ENCODE data around the gene SAPCD2. TPM values are rescaled to one million over a fixed set of nuclear protein-coding genes. Genes with fewer than 3 reads are reported as not detected.
"Not testable (repeated sequence)": the region's sequence is repeated elsewhere in the genome, so short reads cannot be mapped to it uniquely, and the experiment has no call there.

The SAPCD2 gene, protein sequence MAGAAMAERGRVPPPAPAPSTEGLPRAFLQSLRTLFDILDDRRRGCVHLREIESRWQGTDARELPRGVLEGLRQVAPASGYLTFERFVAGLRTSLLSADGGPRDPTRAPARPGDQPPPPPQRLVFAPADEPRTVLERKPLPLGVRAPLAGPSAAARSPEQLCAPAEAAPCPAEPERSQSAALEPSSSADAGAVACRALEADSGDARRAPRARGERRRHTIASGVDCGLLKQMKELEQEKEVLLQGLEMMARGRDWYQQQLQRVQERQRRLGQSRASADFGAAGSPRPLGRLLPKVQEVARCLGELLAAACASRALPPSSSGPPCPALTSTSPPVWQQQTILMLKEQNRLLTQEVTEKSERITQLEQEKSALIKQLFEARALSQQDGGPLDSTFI
- total RNA-seq = 10 to 100 TPM in 1 of 2 donors, 1 to 10 TPM in 1; 9.5 to 20.8 TPM

DNA sequence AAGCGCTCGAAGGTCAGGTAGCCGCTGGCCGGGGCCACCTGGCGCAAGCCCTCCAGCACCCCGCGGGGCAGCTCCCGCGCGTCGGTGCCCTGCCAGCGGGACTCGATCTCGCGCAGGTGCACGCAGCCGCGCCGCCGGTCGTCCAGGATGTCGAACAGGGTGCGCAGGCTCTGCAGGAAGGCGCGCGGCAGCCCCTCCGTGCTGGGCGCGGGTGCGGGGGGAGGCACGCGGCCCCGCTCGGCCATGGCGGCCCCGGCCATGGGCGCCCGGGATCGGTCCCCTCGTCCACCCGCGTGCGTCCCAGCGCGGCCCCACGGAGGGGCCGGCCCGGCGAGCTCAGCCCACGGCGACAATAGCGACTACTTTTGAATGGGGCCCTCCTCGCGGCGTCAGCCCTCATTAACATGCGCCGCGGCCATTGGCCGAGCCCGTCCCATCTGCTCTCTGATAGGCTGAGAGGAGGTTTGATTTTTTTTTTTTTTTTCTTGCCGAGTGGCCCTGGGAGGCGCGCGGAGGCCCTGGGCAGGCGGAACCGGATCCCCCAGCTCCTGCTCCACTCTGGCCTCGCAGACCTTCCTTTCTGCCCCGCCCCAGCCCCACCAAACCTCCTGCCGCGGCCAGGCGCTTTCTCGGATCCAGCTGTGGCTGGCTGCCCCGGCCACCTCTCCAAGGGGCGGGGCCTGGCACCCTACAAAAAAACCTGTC lies at the start of gene SAPCD2:
TSS of gene SAPCD2 (minus strand) at position 357 of the 705 bp plus-strand sequence. CDS start at position 260, 97 bp downstream.
- ATAC-seq (peak; percentile 93 to 96), DNase-seq (ENCODE audit: low spot score) (peak; percentile 92)
- no peaks in the 10 kb centered on the region for H3K36me3 Mint-ChIP-seq
- no peaks in the 10 kb centered on the region for H3K9me3 Mint-ChIP-seq
- H3K4me3 Mint-ChIP-seq = peak within 1 kb of the TSS; percentile 88
- peaks cover 18 to 19% of the 10 kb centered on the region in 2 donors for H3K4me1 Mint-ChIP-seq (ENCODE audit: low read depth in 2 of 2)
- H3K27ac Mint-ChIP-seq = peak within 1 kb of the TSS; percentile 89 to 90
- no peaks in the 10 kb centered on the region for H3K27me3 Mint-ChIP-seq

DNA sequence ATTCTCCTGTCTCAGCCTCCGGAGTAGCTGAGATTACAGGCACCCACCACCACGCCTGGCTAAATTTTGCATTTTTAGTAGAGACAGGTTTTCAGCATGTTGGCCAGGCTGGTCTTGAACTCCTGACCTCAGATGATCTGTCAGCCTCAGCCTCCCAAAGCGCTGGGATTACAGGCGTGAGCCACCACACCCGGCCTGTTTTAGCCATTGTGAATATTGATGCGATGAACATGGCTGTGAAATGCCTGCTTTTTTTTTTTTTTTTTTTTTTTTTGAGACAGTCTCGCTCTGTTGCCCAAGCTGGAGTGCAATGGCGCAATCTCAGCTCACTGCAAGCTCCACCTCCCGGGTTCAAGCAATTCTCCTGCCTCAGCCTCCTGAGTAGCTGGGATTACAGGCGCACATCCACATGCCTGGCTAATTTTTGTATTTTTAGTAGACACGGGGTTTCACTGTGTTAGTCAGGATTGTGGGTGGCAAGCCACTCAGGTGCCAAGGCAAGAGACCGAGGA lies 47.8 kb upstream of the SAPCD2 start:
- not testable (repeated sequence) for DNase-seq (ENCODE audit: low spot score); H3K27me3 Mint-ChIP-seq; H3K36me3 Mint-ChIP-seq; H3K4me1 Mint-ChIP-seq (ENCODE audit: low read depth in 2 of 2); H3K9me3 Mint-ChIP-seq; H3K27ac Mint-ChIP-seq; H3K4me3 Mint-ChIP-seq; ATAC-seq

DNA sequence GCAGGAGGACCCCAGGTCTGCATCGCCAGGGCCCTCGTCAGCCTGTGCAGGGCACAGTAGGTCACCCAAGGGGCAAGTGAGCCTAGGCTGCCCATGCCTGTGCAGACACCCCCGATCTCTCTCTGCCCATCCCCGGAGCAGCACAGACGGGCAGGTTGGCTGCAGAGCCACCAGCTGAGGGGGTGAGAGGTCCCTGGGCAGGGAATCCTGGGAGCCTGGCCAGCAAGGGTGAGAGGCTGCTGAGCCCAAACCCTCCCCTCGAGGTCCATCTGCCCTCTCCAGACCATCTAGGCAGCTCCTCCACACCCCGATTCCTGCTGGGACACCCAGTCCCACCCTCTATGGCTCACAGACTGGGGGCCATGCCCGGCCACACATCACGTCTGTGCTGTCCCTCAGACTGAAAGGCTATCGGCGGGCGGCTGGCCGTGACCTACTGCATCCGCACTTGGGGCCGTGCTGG lies 46.9 kb upstream of the SAPCD2 start:
- DNase-seq (ENCODE audit: low spot score) (peak; percentile 59), ATAC-seq (no peak)
- Mint-ChIP-seq H3K9me3 (no peaks in the 10 kb centered on the region), H3K4me1 (ENCODE audit: low read depth in 2 of 2) (peaks cover 4 to 11% of the 10 kb centered on the region in 2 donors), H3K4me3 (no peak overlapping the region), H3K36me3 (no peaks in the 10 kb centered on the region), H3K27ac (no peak overlapping the region), H3K27me3 (no peaks in the 10 kb centered on the region)

DNA sequence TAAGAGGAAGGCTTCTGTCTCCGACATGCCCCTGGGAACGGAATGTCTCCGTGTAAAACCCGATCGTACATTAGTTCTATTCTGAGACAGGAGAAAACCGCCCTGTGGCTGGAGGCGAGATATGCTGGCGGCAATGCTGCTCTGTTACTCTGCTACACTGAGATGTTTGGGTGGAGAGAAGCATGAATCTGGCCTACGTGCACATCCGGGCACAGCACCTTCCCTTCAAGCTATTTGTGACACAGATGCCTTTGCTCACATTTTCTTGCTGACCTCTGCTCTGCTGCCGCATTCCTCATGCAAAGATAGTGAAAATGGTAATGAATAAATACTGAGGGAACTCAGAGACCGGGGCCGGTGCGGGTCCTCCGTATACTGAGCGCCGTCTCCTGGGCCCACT lies 46.4 kb upstream of the SAPCD2 start:
- H3K4me1 Mint-ChIP-seq (ENCODE audit: low read depth in 2 of 2) = peaks cover 0 to 7% of the 10 kb centered on the region in 2 donors
- ATAC-seq (no peak), DNase-seq (ENCODE audit: low spot score) (no peak)
- no peaks in the 10 kb centered on the region for H3K36me3 Mint-ChIP-seq
- H3K27ac Mint-ChIP-seq = no peak overlapping the region
- H3K27me3 Mint-ChIP-seq = no peaks in the 10 kb centered on the region
- H3K4me3 Mint-ChIP-seq = no peak overlapping the region
- H3K9me3 Mint-ChIP-seq = no peaks in the 10 kb centered on the region

DNA sequence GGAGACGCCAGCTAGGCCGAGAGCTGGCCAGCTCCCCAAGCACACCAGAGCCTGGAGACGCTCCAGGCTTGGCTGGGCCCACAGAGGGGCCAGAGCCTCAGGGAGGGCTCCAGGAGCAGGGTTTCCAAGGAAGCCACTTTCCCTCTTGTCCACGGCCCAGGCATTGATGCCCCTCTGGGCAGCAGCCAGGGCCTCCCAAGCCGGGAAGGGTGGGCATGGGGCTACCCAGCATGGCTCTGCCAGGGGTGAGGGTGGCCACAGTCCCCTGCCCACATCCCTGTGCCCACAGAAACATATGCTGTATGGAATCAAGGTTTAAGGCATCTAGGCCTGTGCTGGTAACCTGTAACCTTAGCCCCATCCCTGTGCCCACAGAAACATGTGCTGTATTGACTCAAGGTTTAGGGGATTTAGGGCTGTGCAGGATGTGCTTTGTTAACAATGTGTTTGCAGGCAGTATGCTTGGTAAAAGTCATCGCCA lies 45.7 kb upstream of the SAPCD2 start:
- Mint-ChIP-seq H3K9me3 (no peaks in the 10 kb centered on the region), H3K27me3 (no peaks in the 10 kb centered on the region), H3K27ac (no peak overlapping the region), H3K4me3 (no peak overlapping the region), H3K4me1 (ENCODE audit: low read depth in 2 of 2) (peaks cover 0 to 7% of the 10 kb centered on the region in 2 donors), H3K36me3 (no peaks in the 10 kb centered on the region)
- no peak for ATAC-seq
- DNase-seq (ENCODE audit: low spot score) = no peak

DNA sequence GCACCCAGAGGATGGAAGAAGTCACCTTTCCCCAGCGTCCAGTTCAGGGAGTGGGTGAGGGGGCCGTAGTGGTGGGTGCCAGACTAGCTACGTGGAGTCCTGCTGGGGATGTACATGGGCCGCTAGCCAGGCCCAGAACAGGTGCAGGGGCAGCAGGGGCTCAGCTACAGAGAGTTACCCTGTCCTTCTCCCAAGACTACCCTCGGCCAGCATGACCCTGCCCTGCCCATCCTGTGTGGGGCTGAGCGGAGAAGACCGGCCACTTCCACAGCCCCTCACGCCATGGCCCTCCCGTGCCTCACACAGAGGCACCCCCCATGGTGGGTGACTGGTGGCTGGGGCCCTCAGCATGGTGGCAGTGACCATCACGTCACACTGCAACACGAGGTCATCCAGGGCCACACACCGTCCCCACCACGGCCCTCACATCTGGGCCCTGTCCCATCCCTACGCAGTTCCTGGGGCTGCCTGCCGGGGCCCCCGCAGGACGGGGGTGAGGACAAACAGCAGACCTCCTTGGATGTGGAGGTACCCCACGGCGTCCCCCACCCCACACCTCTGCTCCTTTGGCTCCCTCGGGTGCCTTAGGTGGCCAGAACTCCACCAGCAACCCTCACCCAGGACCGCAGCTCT lies 45.2 kb upstream of the SAPCD2 start:
- H3K27ac Mint-ChIP-seq = no peak overlapping the region
- no peaks in the 10 kb centered on the region for H3K27me3 Mint-ChIP-seq
- no peaks in the 10 kb centered on the region for H3K36me3 Mint-ChIP-seq
- H3K9me3 Mint-ChIP-seq = no peaks in the 10 kb centered on the region
- DNase-seq (ENCODE audit: low spot score) = no peak
- no peak overlapping the region for H3K4me3 Mint-ChIP-seq
- peaks cover 0 to 10% of the 10 kb centered on the region in 2 donors for H3K4me1 Mint-ChIP-seq (ENCODE audit: low read depth in 2 of 2)
- ATAC-seq = no peak

DNA sequence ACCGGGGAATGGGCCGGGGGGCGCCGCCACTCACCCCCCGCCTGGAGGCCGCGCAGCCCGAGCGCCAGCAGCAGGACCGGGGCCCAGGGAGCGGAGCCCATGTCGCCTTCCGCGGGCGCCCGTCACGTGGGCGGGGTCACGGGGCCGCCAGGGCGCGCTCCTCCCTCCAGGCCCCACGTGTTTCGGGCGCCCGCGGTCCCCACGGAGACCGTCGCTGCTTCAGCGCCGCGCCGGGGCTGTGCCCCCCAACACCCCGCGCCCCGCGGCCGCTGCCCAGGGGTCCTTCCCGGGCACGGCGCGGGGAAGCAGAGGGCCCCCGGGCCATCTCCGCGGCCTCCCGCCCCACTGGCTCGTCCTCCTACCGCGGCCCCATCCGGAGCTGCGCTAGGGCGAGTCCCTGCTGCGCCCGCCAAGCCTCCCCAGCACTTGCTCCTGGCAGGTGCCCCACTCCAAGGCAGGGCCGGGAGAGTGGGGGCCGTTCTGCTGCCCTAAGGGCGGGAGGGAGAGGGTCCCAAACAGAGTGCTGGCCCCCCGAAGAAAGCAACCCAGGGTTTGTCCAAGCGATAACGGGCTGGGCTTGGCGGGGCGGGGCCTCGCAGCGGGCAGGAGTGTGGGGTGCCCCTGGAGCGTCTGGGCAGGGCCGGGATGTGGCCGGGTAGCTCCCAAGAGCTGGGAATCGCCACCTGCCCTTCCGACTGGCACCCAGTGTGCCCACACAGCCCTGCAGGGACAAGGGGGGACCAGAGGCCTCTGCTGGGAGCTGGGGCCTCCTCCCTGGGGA lies 44.4 kb upstream of the SAPCD2 start, which contains the start of gene DPP7:
TSS of gene DPP7 (minus strand) at position 121 of the 781 bp plus-strand sequence. CDS start at position 101, 20 bp downstream.
- H3K4me1 Mint-ChIP-seq (ENCODE audit: low read depth in 2 of 2) = peaks cover 0 to 10% of the 10 kb centered on the region in 2 donors
- DNase-seq (ENCODE audit: low spot score) (peak; percentile 87), ATAC-seq (peak; percentile 93 to 95)
- no peaks in the 10 kb centered on the region for H3K36me3 Mint-ChIP-seq
- H3K4me3 Mint-ChIP-seq = peak within 1 kb of the TSS; percentile 51
- H3K27ac Mint-ChIP-seq = peak within 1 kb of the TSS in 1 of 2 donors; percentile 35
- no peaks in the 10 kb centered on the region for H3K9me3 Mint-ChIP-seq
- H3K27me3 Mint-ChIP-seq = no peaks in the 10 kb centered on the region

DNA sequence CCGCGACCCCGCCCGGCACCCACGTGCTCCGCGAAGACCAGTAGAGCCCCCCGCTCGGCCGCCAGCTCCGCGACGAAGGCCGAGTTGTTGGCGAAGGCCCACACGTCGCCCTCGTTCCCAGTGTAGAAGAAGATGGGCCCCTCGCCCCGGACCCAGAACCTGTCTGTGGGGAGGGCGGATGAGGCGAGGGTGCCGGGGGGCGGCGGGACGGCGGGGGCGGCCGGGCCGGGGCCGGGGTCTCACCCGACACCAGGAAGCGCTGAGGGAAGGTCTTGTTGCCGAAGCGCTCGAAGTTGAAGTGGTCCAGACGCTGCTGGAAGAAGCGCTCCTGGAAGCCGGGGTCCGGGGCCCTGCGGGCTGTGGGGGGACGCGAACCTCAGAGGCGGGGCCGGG lies 43.9 kb upstream of the SAPCD2 start:
- peak overlapping the region; percentile 44 for H3K4me3 Mint-ChIP-seq
- H3K9me3 Mint-ChIP-seq = no peaks in the 10 kb centered on the region
- H3K27ac Mint-ChIP-seq = no peak overlapping the region
- H3K4me1 Mint-ChIP-seq (ENCODE audit: low read depth in 2 of 2) = peaks cover 0 to 8% of the 10 kb centered on the region in 2 donors
- H3K36me3 Mint-ChIP-seq = no peaks in the 10 kb centered on the region
- ATAC-seq = peak in 1 of 2 donors; percentile 24
- no peak for DNase-seq (ENCODE audit: low spot score)
- H3K27me3 Mint-ChIP-seq = no peaks in the 10 kb centered on the region

DNA sequence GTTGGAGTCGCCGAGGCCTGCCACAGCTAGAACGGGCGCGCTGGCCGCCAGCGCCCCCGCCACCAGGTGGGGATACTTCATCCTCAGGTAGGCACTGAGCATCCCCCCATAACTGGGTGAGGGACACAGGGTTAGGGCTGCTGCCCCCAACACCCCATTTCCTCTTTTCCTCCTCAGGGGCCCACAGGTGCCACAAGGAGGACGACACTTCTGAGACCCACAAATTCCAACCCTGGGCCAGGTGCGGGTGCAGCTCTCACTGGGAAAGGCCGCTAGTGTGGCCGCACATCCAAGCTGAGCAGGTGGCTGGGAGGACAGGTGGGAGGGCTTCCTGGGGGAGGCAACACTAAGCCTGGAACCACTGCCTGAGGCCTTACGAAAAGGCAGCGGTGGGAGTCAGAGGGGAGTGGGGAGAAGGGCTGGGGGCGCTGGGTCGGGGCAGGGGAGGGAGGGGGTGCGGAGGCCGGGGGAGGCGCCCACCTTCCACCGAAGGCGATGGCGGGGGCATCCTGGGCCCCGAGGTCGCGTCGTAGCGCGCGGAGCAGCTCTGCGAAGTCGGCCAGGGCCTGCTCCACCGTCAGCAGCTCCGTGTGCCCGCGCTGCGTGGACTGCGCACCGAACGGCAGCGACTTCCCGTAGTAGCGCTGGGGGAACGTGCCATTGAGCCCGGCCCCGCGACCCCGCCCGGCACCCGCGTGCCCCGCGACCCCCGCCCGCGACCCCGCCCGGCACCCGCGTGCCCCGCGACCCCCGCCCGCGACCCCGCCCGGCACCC lies 43.2 kb upstream of the SAPCD2 start:
- ATAC-seq (peak in 1 of 2 donors; percentile 57), DNase-seq (ENCODE audit: low spot score) (no peak)
- Mint-ChIP-seq H3K4me3 (peak overlapping the region; percentile 51), H3K27ac (peak overlapping the region in 1 of 2 donors; percentile 35), H3K4me1 (ENCODE audit: low read depth in 2 of 2) (peaks cover 0 to 5% of the 10 kb centered on the region in 2 donors), H3K9me3 (no peaks in the 10 kb centered on the region), H3K27me3 (no peaks in the 10 kb centered on the region), H3K36me3 (no peaks in the 10 kb centered on the region)

DNA sequence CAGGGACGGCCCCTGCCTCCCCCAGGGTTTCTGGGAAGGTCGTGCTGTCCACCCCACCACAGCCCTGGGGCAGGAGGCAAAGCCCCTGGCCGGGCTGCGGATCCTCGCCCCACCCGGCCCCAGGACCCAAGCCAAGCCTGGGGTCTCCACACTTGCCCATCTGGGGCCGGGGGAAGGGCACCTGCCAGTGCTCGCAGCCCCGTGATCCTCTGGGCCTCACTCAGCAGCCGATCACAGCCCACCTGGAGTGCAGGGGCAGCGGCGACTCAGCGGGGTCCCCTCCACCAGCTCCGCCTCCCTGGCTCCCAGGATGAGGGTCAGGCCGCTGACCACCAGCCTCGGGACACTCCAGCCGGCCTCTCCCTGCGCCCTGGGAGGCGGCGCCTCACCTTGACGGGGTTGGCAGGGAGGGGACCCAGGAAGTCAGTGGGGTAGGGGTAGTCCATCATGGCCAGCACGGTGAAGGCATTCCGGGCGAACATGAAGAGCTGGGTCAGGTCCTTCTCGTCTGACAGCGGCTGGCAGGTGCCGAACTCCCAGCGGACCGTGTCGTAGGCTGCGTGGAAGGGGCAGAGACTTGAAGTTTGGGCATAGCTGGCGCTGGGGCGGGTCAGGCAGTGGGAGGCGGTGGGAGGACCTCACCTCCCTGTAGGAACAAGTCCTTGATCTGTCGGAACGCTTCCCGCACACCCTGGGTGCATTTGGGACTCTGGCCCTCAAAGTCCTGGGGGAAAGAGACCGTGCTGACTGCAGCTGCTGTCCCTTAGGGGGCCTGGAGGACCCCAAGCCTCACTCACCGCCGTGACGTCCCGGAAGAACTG lies 42.4 kb upstream of the SAPCD2 start:
- Mint-ChIP-seq H3K9me3 (no peaks in the 10 kb centered on the region), H3K27me3 (no peaks in the 10 kb centered on the region), H3K27ac (peak overlapping the region in 1 of 2 donors; percentile 35), H3K36me3 (no peaks in the 10 kb centered on the region), H3K4me1 (ENCODE audit: low read depth in 2 of 2) (peaks cover 0 to 5% of the 10 kb centered on the region in 2 donors), H3K4me3 (peak overlapping the region; percentile 51)
- no peak for ATAC-seq
- DNase-seq (ENCODE audit: low spot score) = no peak

DNA sequence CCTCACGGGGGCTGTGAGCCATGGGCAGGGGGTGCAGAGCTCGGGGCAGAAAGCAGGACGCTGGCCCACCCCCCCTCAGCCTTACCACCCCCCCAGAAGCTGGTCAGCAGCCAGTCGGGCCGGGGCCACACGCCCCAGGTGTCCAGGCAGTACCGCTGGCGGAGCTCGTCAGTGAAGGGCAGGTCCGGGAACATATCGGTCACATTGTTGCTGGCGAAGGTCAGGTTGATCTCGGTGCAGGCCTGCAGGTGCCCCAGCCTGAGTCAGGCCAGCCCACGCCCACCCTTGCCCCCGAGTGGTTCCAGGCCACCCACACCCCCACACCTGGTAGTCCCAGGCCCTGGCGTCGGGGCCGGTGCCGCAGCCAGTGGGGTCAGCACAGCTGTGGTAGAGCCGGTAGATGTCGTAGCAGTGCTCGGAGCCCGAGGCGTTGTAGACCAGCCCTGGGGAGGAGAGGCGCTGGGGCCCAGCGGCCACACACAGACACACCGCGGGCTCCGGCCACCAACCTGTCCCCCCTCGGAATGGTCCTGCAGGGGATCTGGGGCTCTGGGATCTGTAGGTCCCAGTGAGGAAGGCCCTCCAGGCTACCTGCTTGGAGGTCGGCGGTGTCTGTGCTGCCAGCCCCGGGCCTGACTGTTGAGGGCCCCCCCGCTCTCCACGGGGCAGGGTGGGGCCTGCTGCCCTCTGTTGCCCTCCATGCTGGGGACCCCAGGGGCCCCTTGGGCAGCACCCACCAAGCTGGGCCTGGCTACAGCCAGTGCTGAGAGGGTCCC lies 41.6 kb upstream of the SAPCD2 start:
- no peak for ATAC-seq
- no peaks in the 10 kb centered on the region for H3K27me3 Mint-ChIP-seq
- H3K36me3 Mint-ChIP-seq = no peaks in the 10 kb centered on the region
- no peak overlapping the region for H3K27ac Mint-ChIP-seq
- peaks cover 0 to 5% of the 10 kb centered on the region in 2 donors for H3K4me1 Mint-ChIP-seq (ENCODE audit: low read depth in 2 of 2)
- H3K4me3 Mint-ChIP-seq = no peak overlapping the region
- DNase-seq (ENCODE audit: low spot score) = no peak
- H3K9me3 Mint-ChIP-seq = no peaks in the 10 kb centered on the region
